GM21515 (cell line): ENCODE data around the gene MMAA.
"Not testable (repeated sequence)": the region's sequence is repeated elsewhere in the genome, so short reads cannot be mapped to it uniquely, and the experiment has no call there.

ENCODE experiments used
- ATAC-seq: cut with Tn5 transposase; IDR thresholded peaks from one replicate; pipeline ENCODE4 v1.9.1; 2021; ENCODE audit not compliant: unreplicated experiment

Gene MMAA

GRCh38 chr4:145626623-145626982, 7.4 kb downstream of the MMAA start:
- ATAC-seq, result no peak

GRCh38 chr4:145635117-145635516, 15.9 kb downstream of the MMAA start:
- no peak for ATAC-seq

- ATAC-seq, result no peak
Observed at GRCh38 chr4:145635630-145636029, 16.4 kb downstream of the MMAA start.

- no peak for ATAC-seq
Observed at GRCh38 chr4:145639186-145639698, 20.1 kb downstream of the MMAA start.

- ATAC-seq, result not testable (repeated sequence)
Observed at GRCh38 chr4:145640236-145640635, 21.1 kb downstream of the MMAA start.

- no peak for ATAC-seq
Observed at GRCh38 chr4:145643295-145643694, 24.1 kb downstream of the MMAA start.

- no peak for ATAC-seq
Observed at GRCh38 chr4:145644699-145645098, 25.5 kb downstream of the MMAA start.

- no peak for ATAC-seq
Observed at GRCh38 chr4:145656156-145656555, 37.0 kb downstream of the MMAA start.

- ATAC-seq, result no peak
Observed at GRCh38 chr4:145660064-145660463, 40.9 kb downstream of the MMAA start.

GRCh38 chr4:145663194-145663593, 44.0 kb downstream of the MMAA start:
- ATAC-seq, result no peak

GRCh38 chr4:145665773-145666172, 46.6 kb downstream of the MMAA start:
- no peak for ATAC-seq

GRCh38 chr4:145670422-145670821, 51.2 kb downstream of the MMAA start:
- no peak for ATAC-seq

GRCh38 chr4:145679520-145679919, 60.3 kb downstream of the MMAA start:
- no peak for ATAC-seq

- ATAC-seq, result no peak
Observed at GRCh38 chr4:145679991-145680455, 60.8 kb downstream of the MMAA start, which contains the start of gene C4orf51. Gene C4orf51 (plus strand): TSS chr4:145680146. CDS start chr4:145680204, 58 bp downstream.

- no peak for ATAC-seq
Observed at GRCh38 chr4:145680902-145681301, 61.7 kb downstream of the MMAA start.

- no peak for ATAC-seq
Observed at GRCh38 chr4:145681518-145681917, 62.3 kb downstream of the MMAA start.

GRCh38 chr4:145681956-145682355, 62.8 kb downstream of the MMAA start:
- no peak for ATAC-seq

- no peak for ATAC-seq
Observed at GRCh38 chr4:145686991-145687390, 67.8 kb downstream of the MMAA start.

- no peak for ATAC-seq
Observed at GRCh38 chr4:145690610-145691009, 71.4 kb downstream of the MMAA start.

GRCh38 chr4:145691416-145691815, 72.2 kb downstream of the MMAA start:
- not testable (repeated sequence) for ATAC-seq

GRCh38 chr4:145694929-145695328, 75.7 kb downstream of the MMAA start:
- ATAC-seq, result no peak

- ATAC-seq, result no peak
Observed at GRCh38 chr4:145697332-145697731, 78.1 kb downstream of the MMAA start.

- no peak for ATAC-seq
Observed at GRCh38 chr4:145698507-145698906, 79.3 kb downstream of the MMAA start.
